Measurements from ENCODE around the gene TMEM38A. TPM values are rescaled to one million over a fixed set of nuclear protein-coding genes. Genes with fewer than 3 reads are reported as not detected.

Gene TMEM38A
- total and polyA plus RNA-seq, 9 of the 15 experiments (the other 6 are each of a cell fraction or from before 2014, with no cell fraction given) = 0.35 to 2.1 (median 1.2) TPM

DNA sequence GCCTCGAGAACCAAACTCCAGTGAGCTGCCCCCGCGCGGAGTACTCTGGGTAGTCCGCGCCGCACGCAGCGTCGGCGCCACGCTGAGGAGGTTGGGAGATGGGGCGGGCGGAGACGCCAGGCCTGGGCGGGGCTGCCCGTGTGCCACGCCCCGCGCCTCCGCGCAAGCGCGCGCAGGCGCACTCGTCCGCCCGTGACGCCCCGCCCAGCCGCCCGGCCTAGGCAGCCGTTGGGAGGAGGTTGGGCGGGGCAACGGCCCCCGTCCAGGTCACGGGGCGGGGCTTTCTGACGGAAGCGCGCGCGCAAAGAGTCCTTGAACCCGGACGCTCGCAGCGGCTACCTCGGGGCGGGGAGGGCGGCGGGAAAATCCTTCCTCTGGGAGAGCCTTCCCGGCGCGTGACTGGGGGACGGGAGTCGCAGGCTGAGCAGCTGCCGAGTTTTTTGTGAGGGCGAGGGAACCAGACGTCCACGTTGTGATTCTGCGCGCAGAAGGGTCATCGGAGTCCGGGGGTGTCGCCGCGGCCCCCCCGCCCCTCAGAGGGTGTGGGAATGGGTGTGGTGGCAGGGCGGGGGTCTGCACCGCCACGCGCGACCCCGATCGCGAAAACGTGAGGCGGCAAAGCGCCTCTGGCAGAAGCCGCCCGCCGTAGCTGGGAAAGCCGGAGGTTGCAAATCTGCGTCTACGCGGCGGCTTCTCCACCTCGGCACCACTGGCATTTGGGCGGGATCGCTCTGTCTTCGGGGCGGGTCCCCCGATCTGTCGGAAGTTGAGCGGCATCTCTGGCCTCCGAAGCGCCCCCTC, 32.6 kb upstream of the TMEM38A start, which contains the start of gene MED26 (continued):
- TF ChIP-seq ZNF398 (CRISPR knock-in tag; IDR thresholded peaks at IDR 0.05) (no peak), ZSCAN29 (IDR thresholded peaks at IDR 0.05) (peak; percentile 97), SMARCA4 (IDR thresholded peaks at IDR 0.05) (peak; percentile 24; the same call in 1 of the 2 replicates), CCNT2 (IDR thresholded peaks at IDR 0.05; ENCODE audit: borderline replicate concordance, extremely low read depth, insufficient read length, low read depth, low read length) (peak; percentile 90), MEIS2 (IDR thresholded peaks at IDR 0.05; ENCODE audit: partially characterized antibody) (peak; percentile 89), NKRF (IDR thresholded peaks at IDR 0.05; ENCODE audit: borderline replicate concordance) (peak; percentile 87), ZNF780A (CRISPR knock-in tag; IDR thresholded peaks at IDR 0.05) (no peak), FOXP1 (CRISPR knock-in tag; IDR thresholded peaks at IDR 0.05) (0 out of 2 replicates have a peak, but pooled peaks have one; percentile 13), CBX1 (IDR thresholded peaks at IDR 0.05; ENCODE audit: low read depth) (peak; percentile 65; the same call in 1 of the 2 replicates), CTBP1 (IDR thresholded peaks at IDR 0.05; ENCODE audit: borderline replicate concordance) (peak; percentile 72), POLR2G (IDR thresholded peaks at IDR 0.05; ENCODE audit: low read depth, low read length) (peak; percentile 88), HDAC1 (IDR thresholded peaks at IDR 0.05) (peak in 1 of 2 experiments; percentile 86; a peak in 2 of 4 replicates), FOSL1 (tag; conservative IDR thresholded peaks at IDR 0.05) (0 out of 2 replicates have a peak, but pooled peaks have one; percentile 18), EP400 (IDR thresholded peaks at IDR 0.05) (peak; percentile 90), MYBL2 (IDR thresholded peaks at IDR 0.05; ENCODE audit: low read depth) (no peak), MYBL2 (CRISPR knock-in tag; IDR thresholded peaks at IDR 0.05; ENCODE audit: borderline replicate concordance) (no peak), TAL1 (IDR thresholded peaks at IDR 0.05) (no peak), MAFK (IDR thresholded peaks at IDR 0.05; ENCODE audit: low read length) (no peak), ETV5 (CRISPR knock-in tag; IDR thresholded peaks at IDR 0.05; ENCODE audit: low read depth) (peak; percentile 35; the same call in 1 of the 2 replicates), ESRRB (CRISPR knock-in tag; IDR thresholded peaks at IDR 0.05; ENCODE audit: borderline replicate concordance) (no peak), ZBTB17 (CRISPR knock-in tag; IDR thresholded peaks at IDR 0.05) (0 out of 2 replicates have a peak, but pooled peaks have one; percentile 52), ZNF561 (CRISPR knock-in tag; conservative IDR thresholded peaks at IDR 0.05) (no peak)
- TF ChIP-seq, protein P1, sequence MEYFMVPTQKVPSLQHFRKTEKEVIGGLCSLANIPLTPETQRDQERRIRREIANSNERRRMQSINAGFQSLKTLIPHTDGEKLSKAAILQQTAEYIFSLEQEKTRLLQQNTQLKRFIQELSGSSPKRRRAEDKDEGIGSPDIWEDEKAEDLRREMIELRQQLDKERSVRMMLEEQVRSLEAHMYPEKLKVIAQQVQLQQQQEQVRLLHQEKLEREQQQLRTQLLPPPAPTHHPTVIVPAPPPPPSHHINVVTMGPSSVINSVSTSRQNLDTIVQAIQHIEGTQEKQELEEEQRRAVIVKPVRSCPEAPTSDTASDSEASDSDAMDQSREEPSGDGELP (CRISPR knock-in tag; IDR thresholded peaks at IDR 0.05; ENCODE audit: borderline replicate concordance) = peak; percentile 29; the same call in 1 of the 2 replicates
